GM19025 (cell line): ENCODE results near the gene CSTB.

ENCODE experiments used
- ATAC-seq: cut with Tn5 transposase; IDR thresholded peaks from one replicate; pipeline ENCODE4 v1.9.1; 2021; ENCODE audit warnings: mild to moderate bottlenecking, low read depth, moderate library complexity; ENCODE audit not compliant: unreplicated experiment

Gene CSTB

GRCh38 chr21:43754948-43755781 is 20.9 kb downstream of the CSTB start:
- ATAC-seq: no peak

GRCh38 chr21:43753439-43753799 is 22.7 kb downstream of the CSTB start:
- no peak for ATAC-seq

GRCh38 chr21:43752758-43753438 is 23.2 kb downstream of the CSTB start:
- no peak for ATAC-seq

GRCh38 chr21:43751955-43752591 is 24.0 kb downstream of the CSTB start:
- no peak for ATAC-seq

- ATAC-seq: no peak
Observed at GRCh38 chr21:43750339-43751033, 25.6 kb downstream of the CSTB start.

- ATAC-seq: no peak
Observed at GRCh38 chr21:43749651-43750262, 26.4 kb downstream of the CSTB start.

- no peak for ATAC-seq
Observed at GRCh38 chr21:43748622-43749021, 27.5 kb downstream of the CSTB start.

- no peak for ATAC-seq
Observed at GRCh38 chr21:43745772-43746517, 30.2 kb downstream of the CSTB start.

GRCh38 chr21:43744725-43745124 is 31.4 kb downstream of the CSTB start:
- ATAC-seq: no peak

GRCh38 chr21:43743947-43744346 is 32.2 kb downstream of the CSTB start:
- no peak for ATAC-seq

- ATAC-seq: no peak
Observed at GRCh38 chr21:43741423-43742096, 34.5 kb downstream of the CSTB start.

GRCh38 chr21:43740497-43741156 is 35.5 kb downstream of the CSTB start:
- no peak for ATAC-seq

GRCh38 chr21:43739621-43740435 is 36.3 kb downstream of the CSTB start:
- ATAC-seq: no peak

GRCh38 chr21:43737158-43737950 is 38.8 kb downstream of the CSTB start:
- no peak for ATAC-seq

GRCh38 chr21:43736224-43736883 is 39.8 kb downstream of the CSTB start:
- no peak for ATAC-seq

- no peak for ATAC-seq
Observed at GRCh38 chr21:43735236-43736091, 40.6 kb downstream of the CSTB start.
